Neural cell (in vitro differentiated cells): ENCODE results near the gene NKPD1.

ENCODE experiments used
- EP300 ChIP-seq: fragments of 450-650 bp; conservative IDR thresholded peaks from 2 replicates; pipeline ENCODE4 v1.6.1; 2014; ENCODE audit warnings: antibody characterized with exemption, mild to moderate bottlenecking, moderate library complexity; ENCODE audit not compliant: poor library complexity, severe bottlenecking
- EZH2 ChIP-seq: fragments of 200-600, 300-800 bp; shearing (Covaris generic), sonication (generic); IDR thresholded peaks from 2 replicates; pipeline ENCODE4 v1.6.1; 2014; ENCODE audit warnings: antibody characterized with exemption, low read length, borderline replicate concordance, mild to moderate bottlenecking; ENCODE audit not compliant: insufficient read depth, poor library complexity, severe bottlenecking
- MXI1 ChIP-seq: fragments of 450-650 bp; conservative IDR thresholded peaks from 2 replicates; pipeline ENCODE4 v1.6.1; 2014; ENCODE audit warnings: antibody characterized with exemption, mild to moderate bottlenecking; ENCODE audit not compliant: poor library complexity, severe bottlenecking
- POLR2AphosphoS5 ChIP-seq: IDR thresholded peaks from 2 replicates; pipeline ENCODE4 v1.6.1; 2012
- RAD21 ChIP-seq: fragments of 450-650 bp; conservative IDR thresholded peaks from 2 replicates; pipeline ENCODE4 v1.6.1; 2014; ENCODE audit warnings: antibody characterized with exemption, mild to moderate bottlenecking, moderate library complexity
- SMC3 ChIP-seq: fragments of 450-650 bp; conservative IDR thresholded peaks from 2 replicates; pipeline ENCODE4 v1.6.1; 2014; ENCODE audit warnings: antibody characterized with exemption, mild to moderate bottlenecking, moderate library complexity; ENCODE audit not compliant: poor library complexity
- TAF1 ChIP-seq: IDR thresholded peaks from 2 replicates; pipeline ENCODE4 v1.6.1; 2012; ENCODE audit warnings: low read depth
- TF ChIP-seq, protein P1 (sequence below): fragments of 450-650 bp; IDR thresholded peaks from 2 replicates; pipeline ENCODE4 v1.5.1; 2014; ENCODE audit warnings: antibody characterized with exemption, mild to moderate bottlenecking, moderate library complexity; ENCODE audit not compliant: poor library complexity, severe bottlenecking
- TF ChIP-seq, protein P2 (sequence below): IDR thresholded peaks from 2 replicates; pipeline ENCODE4 v1.6.1; 2012; ENCODE audit warnings: borderline replicate concordance

DNA sequence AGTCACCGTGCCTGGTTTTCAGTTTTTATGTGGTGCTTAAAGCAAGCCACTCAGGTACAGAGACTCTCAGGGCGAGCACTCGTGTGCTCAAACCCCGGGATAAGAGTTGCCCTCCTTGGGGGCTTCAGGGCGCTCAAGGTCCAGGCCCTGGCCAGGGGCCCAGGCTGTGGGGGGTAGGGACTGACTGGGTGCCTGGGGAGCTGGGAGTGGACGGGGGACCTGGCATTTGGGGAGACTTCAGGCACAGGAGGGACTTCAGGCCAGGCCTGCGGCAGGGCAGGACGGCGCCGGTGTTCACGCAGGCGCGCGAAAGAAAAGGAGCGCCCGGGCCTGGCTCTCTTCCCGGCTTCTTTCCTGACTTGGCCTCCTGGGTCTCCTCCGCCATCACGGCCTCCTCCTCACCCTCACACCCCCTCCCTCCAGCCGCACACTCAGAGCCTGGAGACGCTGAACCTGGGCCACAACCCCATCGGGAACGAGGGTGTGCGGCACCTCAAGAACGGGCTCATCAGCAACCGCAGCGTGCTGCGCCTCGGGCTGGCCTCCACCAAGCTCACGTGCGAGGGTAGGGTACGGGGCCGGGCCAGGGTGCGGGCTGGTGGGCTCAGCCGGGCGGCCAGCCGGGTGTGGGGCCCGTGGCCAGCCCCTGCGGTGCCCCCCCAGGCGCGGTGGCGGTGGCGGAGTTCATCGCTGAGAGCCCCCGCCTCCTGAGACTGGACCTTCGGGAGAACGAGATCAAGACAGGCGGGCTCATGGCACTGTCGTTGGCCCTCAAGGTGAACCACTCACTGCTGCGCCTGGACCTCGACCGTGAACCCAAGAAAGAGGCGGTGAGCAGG lies 16.1 kb downstream of the NKPD1 start:
- TF ChIP-seq, protein P1, sequence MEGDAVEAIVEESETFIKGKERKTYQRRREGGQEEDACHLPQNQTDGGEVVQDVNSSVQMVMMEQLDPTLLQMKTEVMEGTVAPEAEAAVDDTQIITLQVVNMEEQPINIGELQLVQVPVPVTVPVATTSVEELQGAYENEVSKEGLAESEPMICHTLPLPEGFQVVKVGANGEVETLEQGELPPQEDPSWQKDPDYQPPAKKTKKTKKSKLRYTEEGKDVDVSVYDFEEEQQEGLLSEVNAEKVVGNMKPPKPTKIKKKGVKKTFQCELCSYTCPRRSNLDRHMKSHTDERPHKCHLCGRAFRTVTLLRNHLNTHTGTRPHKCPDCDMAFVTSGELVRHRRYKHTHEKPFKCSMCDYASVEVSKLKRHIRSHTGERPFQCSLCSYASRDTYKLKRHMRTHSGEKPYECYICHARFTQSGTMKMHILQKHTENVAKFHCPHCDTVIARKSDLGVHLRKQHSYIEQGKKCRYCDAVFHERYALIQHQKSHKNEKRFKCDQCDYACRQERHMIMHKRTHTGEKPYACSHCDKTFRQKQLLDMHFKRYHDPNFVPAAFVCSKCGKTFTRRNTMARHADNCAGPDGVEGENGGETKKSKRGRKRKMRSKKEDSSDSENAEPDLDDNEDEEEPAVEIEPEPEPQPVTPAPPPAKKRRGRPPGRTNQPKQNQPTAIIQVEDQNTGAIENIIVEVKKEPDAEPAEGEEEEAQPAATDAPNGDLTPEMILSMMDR = no peak
- TF ChIP-seq EZH2 (no peak), POLR2AphosphoS5 (no peak), EP300 (no peak), SMC3 (no peak), RAD21 (no peak), TAF1 (no peak), MXI1 (no peak)
- TF ChIP-seq, protein P2, sequence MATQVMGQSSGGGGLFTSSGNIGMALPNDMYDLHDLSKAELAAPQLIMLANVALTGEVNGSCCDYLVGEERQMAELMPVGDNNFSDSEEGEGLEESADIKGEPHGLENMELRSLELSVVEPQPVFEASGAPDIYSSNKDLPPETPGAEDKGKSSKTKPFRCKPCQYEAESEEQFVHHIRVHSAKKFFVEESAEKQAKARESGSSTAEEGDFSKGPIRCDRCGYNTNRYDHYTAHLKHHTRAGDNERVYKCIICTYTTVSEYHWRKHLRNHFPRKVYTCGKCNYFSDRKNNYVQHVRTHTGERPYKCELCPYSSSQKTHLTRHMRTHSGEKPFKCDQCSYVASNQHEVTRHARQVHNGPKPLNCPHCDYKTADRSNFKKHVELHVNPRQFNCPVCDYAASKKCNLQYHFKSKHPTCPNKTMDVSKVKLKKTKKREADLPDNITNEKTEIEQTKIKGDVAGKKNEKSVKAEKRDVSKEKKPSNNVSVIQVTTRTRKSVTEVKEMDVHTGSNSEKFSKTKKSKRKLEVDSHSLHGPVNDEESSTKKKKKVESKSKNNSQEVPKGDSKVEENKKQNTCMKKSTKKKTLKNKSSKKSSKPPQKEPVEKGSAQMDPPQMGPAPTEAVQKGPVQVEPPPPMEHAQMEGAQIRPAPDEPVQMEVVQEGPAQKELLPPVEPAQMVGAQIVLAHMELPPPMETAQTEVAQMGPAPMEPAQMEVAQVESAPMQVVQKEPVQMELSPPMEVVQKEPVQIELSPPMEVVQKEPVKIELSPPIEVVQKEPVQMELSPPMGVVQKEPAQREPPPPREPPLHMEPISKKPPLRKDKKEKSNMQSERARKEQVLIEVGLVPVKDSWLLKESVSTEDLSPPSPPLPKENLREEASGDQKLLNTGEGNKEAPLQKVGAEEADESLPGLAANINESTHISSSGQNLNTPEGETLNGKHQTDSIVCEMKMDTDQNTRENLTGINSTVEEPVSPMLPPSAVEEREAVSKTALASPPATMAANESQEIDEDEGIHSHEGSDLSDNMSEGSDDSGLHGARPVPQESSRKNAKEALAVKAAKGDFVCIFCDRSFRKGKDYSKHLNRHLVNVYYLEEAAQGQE = no peak
